ENCODE results near the gene EIF2AK3. TPM values are rescaled to one million over a fixed set of nuclear protein-coding genes. Genes with fewer than 3 reads are reported as not detected.

Gene EIF2AK3
- polyA plus RNA-seq, 1 of the 3 experiments (the other 2 are of a cell fraction), result 2.2 TPM

DNA sequence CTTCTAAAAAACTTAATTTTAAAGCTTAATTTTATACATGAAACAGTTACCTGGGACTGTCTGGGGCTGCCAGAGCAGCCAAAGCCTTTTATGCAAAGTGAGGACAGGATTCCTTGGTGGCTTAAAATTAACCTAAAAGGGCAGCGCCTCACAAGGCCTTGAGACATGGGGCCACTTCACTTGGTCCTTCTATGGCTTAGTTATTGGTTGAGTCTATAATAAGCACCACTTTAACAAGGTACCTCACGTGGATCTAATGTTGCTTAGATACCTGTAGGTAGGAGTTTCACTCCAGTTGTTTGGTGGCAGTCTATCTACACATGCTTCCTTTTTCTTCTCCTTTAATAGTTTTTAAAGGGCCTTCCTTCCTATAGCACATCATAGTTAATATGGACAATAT is 51.6 kb downstream of the EIF2AK3 start:
- TF ChIP-seq TAF1 (IDR thresholded peaks at IDR 0.05; ENCODE audit: borderline replicate concordance, low read depth, low read length) (no peak), FOSL2 (IDR thresholded peaks at IDR 0.05; ENCODE audit: borderline replicate concordance, low read depth) (no peak), FOXJ3 (CRISPR knock-in tag; IDR thresholded peaks at IDR 0.05) (no peak), EZH2phosphoT487 (IDR thresholded peaks at IDR 0.05; ENCODE audit: borderline replicate concordance, low read depth) (no peak), EP300 (IDR thresholded peaks at IDR 0.05; ENCODE audit: borderline replicate concordance in 1 of 2, low read depth in 1 of 2, low read length in 1 of 2) (no peak), POLR2AphosphoS5 (IDR thresholded peaks at IDR 0.05; ENCODE audit: low read depth, low read length) (no peak), SMC3 (IDR thresholded peaks at IDR 0.05; ENCODE audit: low read depth, low read length) (no peak), MEF2A (IDR thresholded peaks at IDR 0.05; ENCODE audit: borderline replicate concordance, low read depth) (no peak), TEAD4 (IDR thresholded peaks at IDR 0.05; ENCODE audit: borderline replicate concordance, insufficient read depth) (no peak), RAD21 (IDR thresholded peaks at IDR 0.05; ENCODE audit: low read length) (no peak), ELF1 (IDR thresholded peaks at IDR 0.05) (no peak), NFIC (IDR thresholded peaks at IDR 0.05; ENCODE audit: borderline replicate concordance) (no peak), GATA2 (CRISPR knock-in tag; IDR thresholded peaks at IDR 0.05) (no peak), RFX5 (IDR thresholded peaks at IDR 0.05; ENCODE audit: low read length) (no peak)
- TF ChIP-seq, protein P1, sequence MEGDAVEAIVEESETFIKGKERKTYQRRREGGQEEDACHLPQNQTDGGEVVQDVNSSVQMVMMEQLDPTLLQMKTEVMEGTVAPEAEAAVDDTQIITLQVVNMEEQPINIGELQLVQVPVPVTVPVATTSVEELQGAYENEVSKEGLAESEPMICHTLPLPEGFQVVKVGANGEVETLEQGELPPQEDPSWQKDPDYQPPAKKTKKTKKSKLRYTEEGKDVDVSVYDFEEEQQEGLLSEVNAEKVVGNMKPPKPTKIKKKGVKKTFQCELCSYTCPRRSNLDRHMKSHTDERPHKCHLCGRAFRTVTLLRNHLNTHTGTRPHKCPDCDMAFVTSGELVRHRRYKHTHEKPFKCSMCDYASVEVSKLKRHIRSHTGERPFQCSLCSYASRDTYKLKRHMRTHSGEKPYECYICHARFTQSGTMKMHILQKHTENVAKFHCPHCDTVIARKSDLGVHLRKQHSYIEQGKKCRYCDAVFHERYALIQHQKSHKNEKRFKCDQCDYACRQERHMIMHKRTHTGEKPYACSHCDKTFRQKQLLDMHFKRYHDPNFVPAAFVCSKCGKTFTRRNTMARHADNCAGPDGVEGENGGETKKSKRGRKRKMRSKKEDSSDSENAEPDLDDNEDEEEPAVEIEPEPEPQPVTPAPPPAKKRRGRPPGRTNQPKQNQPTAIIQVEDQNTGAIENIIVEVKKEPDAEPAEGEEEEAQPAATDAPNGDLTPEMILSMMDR (IDR thresholded peaks at IDR 0.05), result no peak
- TF ChIP-seq, protein P2, sequence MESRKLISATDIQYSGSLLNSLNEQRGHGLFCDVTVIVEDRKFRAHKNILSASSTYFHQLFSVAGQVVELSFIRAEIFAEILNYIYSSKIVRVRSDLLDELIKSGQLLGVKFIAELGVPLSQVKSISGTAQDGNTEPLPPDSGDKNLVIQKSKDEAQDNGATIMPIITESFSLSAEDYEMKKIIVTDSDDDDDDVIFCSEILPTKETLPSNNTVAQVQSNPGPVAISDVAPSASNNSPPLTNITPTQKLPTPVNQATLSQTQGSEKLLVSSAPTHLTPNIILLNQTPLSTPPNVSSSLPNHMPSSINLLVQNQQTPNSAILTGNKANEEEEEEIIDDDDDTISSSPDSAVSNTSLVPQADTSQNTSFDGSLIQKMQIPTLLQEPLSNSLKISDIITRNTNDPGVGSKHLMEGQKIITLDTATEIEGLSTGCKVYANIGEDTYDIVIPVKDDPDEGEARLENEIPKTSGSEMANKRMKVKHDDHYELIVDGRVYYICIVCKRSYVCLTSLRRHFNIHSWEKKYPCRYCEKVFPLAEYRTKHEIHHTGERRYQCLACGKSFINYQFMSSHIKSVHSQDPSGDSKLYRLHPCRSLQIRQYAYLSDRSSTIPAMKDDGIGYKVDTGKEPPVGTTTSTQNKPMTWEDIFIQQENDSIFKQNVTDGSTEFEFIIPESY (IDR thresholded peaks at IDR 0.05; ENCODE audit: borderline replicate concordance, low read depth), result no peak
- no peak overlapping the region for H3K4me2 ChIP-seq
- no peaks in the 10 kb centered on the region for H3K27me3 ChIP-seq (ENCODE audit: insufficient read depth)
- H3K9ac ChIP-seq, result no peak overlapping the region
- H3F3A ChIP-seq (replicated peaks; ENCODE audit: insufficient read depth), result no peaks in the 10 kb centered on the region
- ChIA-PET POLR2A (no interaction called here), CTCF (interaction anchor here (0.6 to 1.9 kb wide), 3 partner anchors 15 to 211 kb away, joined by 3 to 10 read pairs (median 4); no protein-coding TSS in a partner anchor)
- no peaks in the 10 kb centered on the region for H3K9me2 ChIP-seq
- no peak for DNase-seq
- no peak overlapping the region for H3K4me3 ChIP-seq (ENCODE audit: low read depth in 2 of 2, low read length in 1 of 2)
- peaks cover 52 to 69% of the 10 kb centered on the region in 2 experiments for H3K36me3 ChIP-seq (replicated peaks in 1 of 2; ENCODE audit: control insufficient read depth in 1 of 2, insufficient read depth in 2 of 2, low read length in 1 of 2)
- H3K9me3 ChIP-seq, result no peaks in the 10 kb centered on the region
- 0 out of 4 replicates have a peak, but pooled peaks cover 0 to 5% of the 10 kb centered on the region in 2 experiments for H3K4me1 ChIP-seq (ENCODE audit: control insufficient read depth in 1 of 2, insufficient read depth in 2 of 2, low read depth in 1 of 2, low read length in 1 of 2)
- H3K79me2 ChIP-seq (ENCODE audit: insufficient read depth), result no peaks in the 10 kb centered on the region; the same call in 1 of the 2 replicates
- WGBS (ENCODE audit: low lambda C conversion rate), result 93% methylated on average over 2 of the region's 2 CpGs
- no peak overlapping the region for H3K27ac ChIP-seq (ENCODE audit: low read depth in 2 of 2, low read length in 1 of 2)
- no peaks in the 10 kb centered on the region for H4K20me1 ChIP-seq (ENCODE audit: insufficient read depth)
- H2AFZ ChIP-seq (ENCODE audit: low read depth), result no peak overlapping the region
